ENCODE data around the gene SLC9B1.
"Not testable (repeated sequence)": the region's sequence is repeated elsewhere in the genome, so short reads cannot be mapped to it uniquely, and the experiment has no call there.

SLC9B1 gene

DNA sequence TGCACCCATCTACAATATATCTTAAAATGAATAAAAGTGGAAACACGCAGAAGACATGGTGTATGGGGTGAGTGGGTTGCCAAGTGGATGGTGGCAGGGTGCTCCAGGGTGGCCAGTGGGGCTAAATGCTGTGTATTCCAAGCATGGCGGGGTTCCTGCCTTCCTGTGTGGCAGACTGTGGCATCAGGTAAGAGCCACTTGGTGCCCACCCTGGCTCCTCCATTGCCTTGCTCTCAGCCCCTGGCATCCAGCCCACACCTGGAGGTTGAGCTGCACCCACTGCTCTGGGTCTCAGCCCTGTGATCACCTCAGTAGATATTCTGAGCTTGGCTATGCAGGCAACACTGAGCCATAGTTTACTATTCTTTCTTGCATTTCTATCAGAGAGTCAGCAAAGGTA, 57.7 kb downstream of the SLC9B1 start:
- not testable (repeated sequence) for H3K36me3 ChIP-seq (ENCODE audit: insufficient read depth, low read length); H3K9me3 ChIP-seq (ENCODE audit: control insufficient read depth, insufficient read depth, low read length); H3K4me1 ChIP-seq (ENCODE audit: insufficient read depth, low read length); H3K9ac ChIP-seq (ENCODE audit: low read depth, low read length)

DNA sequence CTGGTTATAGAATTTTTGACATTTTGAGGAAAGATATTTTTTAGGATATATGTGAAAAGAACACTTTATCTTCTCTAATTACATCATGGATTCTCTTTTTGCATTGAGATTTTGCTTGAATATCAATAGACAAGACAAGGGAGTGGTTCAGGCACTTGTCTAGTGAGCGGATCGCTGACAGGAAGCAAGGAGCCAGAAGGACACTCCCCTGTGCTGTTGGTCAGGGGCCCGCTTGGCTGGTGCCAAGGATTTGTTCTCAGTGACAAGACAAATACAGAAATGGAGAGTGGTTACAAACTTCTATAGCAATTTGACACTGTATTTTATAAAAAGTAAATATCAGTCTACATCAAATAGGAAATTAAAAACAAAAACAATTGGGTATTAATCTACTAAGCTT, 60.0 kb downstream of the SLC9B1 start:
- H3K4me1 ChIP-seq (ENCODE audit: insufficient read depth, low read length), result no peaks in the 10 kb centered on the region
- H3K9me3 ChIP-seq (ENCODE audit: control insufficient read depth, insufficient read depth, low read length), result no peaks in the 10 kb centered on the region
- H3K9ac ChIP-seq (ENCODE audit: low read depth, low read length), result no peak overlapping the region
- no peaks in the 10 kb centered on the region for H3K36me3 ChIP-seq (ENCODE audit: insufficient read depth, low read length)

DNA sequence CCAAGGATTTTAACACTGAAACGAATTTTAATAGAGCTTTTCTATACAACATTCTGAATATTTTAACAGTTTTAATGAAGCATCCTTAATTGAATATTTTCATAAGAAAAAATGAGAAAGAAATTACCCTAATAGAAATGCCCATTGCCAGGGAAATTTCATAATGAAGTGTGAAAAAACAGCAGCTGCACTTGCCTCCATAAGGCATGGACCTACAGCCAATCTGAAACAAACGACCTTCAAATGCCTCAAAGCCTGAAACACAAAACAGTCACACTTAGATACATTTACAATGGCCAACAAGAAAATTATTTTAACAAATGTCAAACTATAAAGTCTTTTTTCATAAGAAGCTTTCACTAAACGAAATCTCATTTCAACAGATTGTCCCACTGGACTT, 74.4 kb downstream of the SLC9B1 start:
- no peaks in the 10 kb centered on the region for H3K4me1 ChIP-seq (ENCODE audit: insufficient read depth, low read length)
- H3K9me3 ChIP-seq (ENCODE audit: control insufficient read depth, insufficient read depth, low read length), result no peaks in the 10 kb centered on the region
- H3K36me3 ChIP-seq (ENCODE audit: insufficient read depth, low read length), result no peaks in the 10 kb centered on the region
- H3K9ac ChIP-seq (ENCODE audit: low read depth, low read length), result no peak overlapping the region

DNA sequence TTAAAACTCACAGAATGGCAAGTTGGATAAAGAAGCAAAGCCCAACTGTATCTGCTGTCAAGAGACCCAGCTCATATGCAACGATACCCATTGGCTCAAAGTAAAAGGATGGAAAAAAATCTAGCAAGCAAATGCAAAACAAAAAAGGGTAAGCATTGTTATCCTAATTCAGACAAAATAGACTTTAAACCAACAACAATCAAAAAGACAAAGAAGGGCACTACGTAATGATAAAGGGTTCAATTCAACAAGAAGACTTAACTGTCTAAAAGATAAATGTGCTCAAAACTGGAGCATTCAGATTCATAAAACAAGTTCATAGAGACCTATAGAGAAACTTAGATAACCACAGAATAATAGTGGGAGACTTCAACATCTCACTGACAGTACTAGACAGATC, 81.4 kb downstream of the SLC9B1 start:
- H3K9me3 ChIP-seq (ENCODE audit: control insufficient read depth, insufficient read depth, low read length); H3K36me3 ChIP-seq (ENCODE audit: insufficient read depth, low read length); H3K9ac ChIP-seq (ENCODE audit: low read depth, low read length); H3K4me1 ChIP-seq (ENCODE audit: insufficient read depth, low read length): not testable (repeated sequence)

DNA sequence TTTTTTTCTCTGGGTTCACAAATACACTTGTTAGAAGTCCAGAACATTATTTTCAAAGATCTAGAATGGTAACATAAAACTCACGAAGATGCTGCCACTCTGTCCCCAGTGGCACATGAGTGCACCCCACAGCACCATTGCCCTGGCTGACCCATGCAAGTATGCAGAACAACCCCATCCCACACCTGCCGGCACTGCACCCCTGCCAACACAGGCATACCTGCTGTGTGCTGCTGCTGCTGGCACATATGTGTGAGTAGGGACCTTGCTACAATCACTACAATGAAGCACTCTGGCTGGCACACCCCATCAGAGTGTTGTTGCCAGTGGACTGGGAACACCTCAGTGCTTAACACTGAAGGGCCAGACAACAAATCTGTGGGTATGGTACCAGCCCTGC, 83.8 kb downstream of the SLC9B1 start:
- H3K36me3 ChIP-seq (ENCODE audit: insufficient read depth, low read length), result no peaks in the 10 kb centered on the region

DNA sequence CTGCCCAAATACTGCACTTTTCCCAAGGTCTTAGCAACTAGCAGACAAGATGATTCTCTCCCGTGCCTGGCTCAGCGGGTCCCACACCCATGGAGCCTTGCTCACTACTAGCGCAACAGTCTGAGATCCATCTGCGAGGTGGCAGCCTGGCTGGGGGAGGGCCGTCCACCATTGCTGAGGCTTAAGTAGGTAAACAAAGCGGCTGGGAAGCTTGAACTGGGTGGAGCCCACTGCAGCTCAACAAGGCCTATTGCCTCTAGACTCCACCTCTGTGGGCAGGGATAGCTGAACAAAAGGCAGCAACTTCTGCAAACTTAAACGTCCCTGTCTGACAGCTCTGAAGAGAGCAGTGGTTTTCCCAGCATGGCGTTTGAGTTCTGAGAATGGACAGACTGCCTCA, 99.8 kb downstream of the SLC9B1 start:
- not testable (repeated sequence) for H3K4me1 ChIP-seq (ENCODE audit: insufficient read depth, low read length); H3K9ac ChIP-seq (ENCODE audit: low read depth, low read length); H3K9me3 ChIP-seq (ENCODE audit: control insufficient read depth, insufficient read depth, low read length); H3K36me3 ChIP-seq (ENCODE audit: insufficient read depth, low read length)

More for the DNA sequence above, 83.8 kb downstream of the SLC9B1 start:
- no peaks in the 10 kb centered on the region for H3K9me3 ChIP-seq (ENCODE audit: control insufficient read depth, insufficient read depth, low read length)
- no peaks in the 10 kb centered on the region; the same call in 1 of the 2 replicates for H3K4me1 ChIP-seq (ENCODE audit: insufficient read depth, low read length)
- no peak overlapping the region for H3K9ac ChIP-seq (ENCODE audit: low read depth, low read length)

DNA sequence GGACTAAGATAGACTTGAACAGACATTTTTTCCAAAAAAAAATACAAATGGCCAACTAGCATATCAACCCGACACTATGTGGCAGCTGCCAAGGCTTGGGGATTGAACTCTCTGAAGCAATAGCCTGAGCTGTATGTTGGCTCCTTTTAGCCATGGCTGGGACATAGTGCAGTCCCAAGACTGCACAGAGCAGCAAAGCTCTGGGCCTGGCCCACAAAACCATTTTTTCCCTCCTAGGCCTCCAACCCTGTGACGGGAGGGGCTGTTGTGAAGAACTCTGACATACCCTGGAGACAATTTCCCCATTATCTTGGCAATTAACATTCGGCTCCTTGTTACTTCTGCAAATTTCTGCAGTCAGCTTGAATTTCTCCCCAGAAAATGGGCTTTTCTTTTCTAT, 100.6 kb downstream of the SLC9B1 start:
- no peaks in the 10 kb centered on the region for H3K4me1 ChIP-seq (ENCODE audit: insufficient read depth, low read length)
- no peaks in the 10 kb centered on the region for H3K36me3 ChIP-seq (ENCODE audit: insufficient read depth, low read length)
- no peak overlapping the region for H3K9ac ChIP-seq (ENCODE audit: low read depth, low read length)
- no peaks in the 10 kb centered on the region for H3K9me3 ChIP-seq (ENCODE audit: control insufficient read depth, insufficient read depth, low read length)

DNA sequence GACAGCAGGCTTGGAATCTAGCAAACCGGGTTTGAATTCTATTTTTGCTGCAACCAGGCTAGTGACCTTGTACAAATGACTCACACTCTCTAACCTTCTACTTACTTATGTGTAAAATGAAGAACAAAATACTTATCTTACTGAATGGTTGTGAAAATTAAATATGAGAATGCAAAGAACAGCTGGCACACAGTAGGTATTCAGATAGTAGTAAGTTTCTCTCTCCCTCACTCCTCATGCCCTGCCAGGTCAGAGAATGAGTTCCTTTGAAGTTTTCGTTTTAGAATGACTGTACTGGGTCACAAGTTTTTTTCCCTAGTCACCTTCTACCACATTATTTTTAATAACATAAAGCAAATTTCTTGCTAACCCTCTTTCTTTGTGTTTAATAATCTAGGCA, 117.7 kb downstream of the SLC9B1 start:
- Histone ChIP-seq H3K36me3 (ENCODE audit: insufficient read depth, low read length) (no peaks in the 10 kb centered on the region), H3K4me1 (ENCODE audit: insufficient read depth, low read length) (no peaks in the 10 kb centered on the region), H3K9ac (ENCODE audit: low read depth, low read length) (no peak overlapping the region), H3K9me3 (ENCODE audit: control insufficient read depth, insufficient read depth, low read length) (no peaks in the 10 kb centered on the region)

DNA sequence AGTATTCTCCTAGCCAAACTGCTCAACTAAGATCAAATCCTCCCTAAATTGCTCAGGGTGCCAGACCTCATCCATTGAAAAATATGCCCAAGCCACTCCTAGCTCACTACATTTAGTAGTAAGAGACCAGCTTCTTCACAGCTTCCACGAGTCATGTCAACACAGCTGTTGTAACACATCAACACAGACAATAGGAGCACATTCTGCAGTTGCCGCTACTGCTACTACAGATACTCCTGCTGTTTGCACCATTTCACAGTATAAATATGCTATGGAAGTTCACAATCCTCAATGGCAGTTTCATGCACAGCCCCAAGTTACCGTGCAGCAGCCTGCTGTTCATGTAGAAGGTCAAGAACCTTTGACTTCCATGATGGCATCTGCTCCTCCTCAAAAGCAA, 121.9 kb downstream of the SLC9B1 start:
- not testable (repeated sequence) for H3K36me3 ChIP-seq (ENCODE audit: insufficient read depth, low read length); H3K9ac ChIP-seq (ENCODE audit: low read depth, low read length); H3K4me1 ChIP-seq (ENCODE audit: insufficient read depth, low read length); H3K9me3 ChIP-seq (ENCODE audit: control insufficient read depth, insufficient read depth, low read length)

DNA sequence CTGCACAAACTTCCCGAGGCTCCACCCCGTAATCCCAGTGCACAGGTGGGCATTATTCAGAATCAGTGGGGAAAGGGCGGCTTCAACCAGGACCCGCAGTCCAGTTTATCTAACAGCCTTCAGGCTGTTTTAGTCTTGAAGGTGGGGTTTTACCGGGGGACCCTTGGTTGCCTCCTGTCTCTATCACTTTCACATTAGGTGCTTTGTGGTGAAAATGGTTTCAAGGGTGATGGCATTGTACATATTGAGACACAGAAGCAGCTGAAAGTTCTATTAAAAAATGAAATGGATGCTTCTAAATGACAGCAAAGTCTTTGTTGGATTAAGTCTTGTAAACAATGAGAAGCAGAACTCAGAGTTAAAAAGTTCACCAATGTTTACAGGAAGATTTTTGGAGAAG, 123.0 kb downstream of the SLC9B1 start:
- H3K4me1 ChIP-seq (ENCODE audit: insufficient read depth, low read length); H3K9me3 ChIP-seq (ENCODE audit: control insufficient read depth, insufficient read depth, low read length); H3K9ac ChIP-seq (ENCODE audit: low read depth, low read length); H3K36me3 ChIP-seq (ENCODE audit: insufficient read depth, low read length): not testable (repeated sequence)

DNA sequence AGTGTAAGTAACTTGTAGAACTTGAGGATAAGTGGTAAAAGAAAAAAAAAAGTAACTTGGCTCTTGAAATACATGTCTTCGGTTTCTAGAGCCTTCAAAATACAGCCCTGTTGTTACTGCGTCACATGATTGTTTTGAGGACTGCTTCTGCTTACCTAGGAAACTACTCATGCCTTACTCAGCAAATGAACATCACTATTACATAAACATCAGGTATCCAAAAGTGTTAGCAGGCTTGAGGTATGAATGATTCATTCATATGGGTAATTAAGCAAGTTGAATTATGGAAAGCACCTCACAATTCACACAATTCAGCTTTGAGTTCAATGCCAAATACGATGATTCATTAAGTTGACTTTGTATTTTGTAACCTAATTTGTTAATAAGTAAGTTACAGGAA, 129.6 kb downstream of the SLC9B1 start:
- not testable (repeated sequence) for H3K36me3 ChIP-seq (ENCODE audit: insufficient read depth, low read length); H3K9me3 ChIP-seq (ENCODE audit: control insufficient read depth, insufficient read depth, low read length); H3K9ac ChIP-seq (ENCODE audit: low read depth, low read length); H3K4me1 ChIP-seq (ENCODE audit: insufficient read depth, low read length)

DNA sequence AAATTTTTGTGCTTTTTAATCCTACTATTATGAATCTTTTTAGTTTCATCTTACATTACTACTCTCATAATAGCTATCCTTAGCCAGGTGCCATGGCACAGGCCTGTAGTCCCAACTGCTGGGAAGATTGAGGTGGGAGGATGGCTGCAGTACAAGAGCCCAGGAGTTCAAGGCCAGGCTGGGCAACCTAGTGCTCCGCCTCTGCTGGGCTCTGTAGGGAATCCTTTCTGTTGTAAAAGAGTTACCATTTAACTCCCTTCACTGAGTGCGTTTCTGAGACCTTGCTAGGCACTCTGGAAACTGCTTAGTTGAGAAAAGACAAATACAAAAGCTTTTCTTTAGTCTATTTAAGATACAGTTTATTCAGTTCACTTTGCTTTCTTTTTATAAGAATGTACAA, 130.9 kb downstream of the SLC9B1 start:
- H3K4me1 ChIP-seq (ENCODE audit: insufficient read depth, low read length); H3K9me3 ChIP-seq (ENCODE audit: control insufficient read depth, insufficient read depth, low read length); H3K9ac ChIP-seq (ENCODE audit: low read depth, low read length); H3K36me3 ChIP-seq (ENCODE audit: insufficient read depth, low read length): not testable (repeated sequence)

DNA sequence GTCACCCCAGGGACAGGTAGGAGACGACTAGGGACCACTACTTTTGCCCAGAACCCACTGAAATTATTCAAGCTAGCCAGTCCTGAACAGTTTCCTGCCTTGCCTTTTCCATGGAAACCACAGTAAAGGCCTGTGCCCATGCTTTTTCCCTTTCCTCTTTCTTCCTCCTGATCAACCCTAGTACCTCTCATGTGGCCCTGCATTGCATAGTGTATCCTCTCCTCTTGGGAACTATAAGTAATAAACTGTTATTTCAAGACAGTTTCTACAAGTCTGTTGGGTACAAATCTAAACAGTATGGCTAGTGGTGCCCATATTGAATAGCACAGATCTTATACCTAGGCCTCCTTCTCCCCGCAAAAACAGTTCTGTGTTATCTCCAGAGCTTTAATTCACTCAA, 136.2 kb downstream of the SLC9B1 start:
- Histone ChIP-seq H3K9ac (ENCODE audit: low read depth, low read length) (no peak overlapping the region), H3K36me3 (ENCODE audit: insufficient read depth, low read length) (no peaks in the 10 kb centered on the region), H3K9me3 (ENCODE audit: control insufficient read depth, insufficient read depth, low read length) (no peaks in the 10 kb centered on the region), H3K4me1 (ENCODE audit: insufficient read depth, low read length) (no peaks in the 10 kb centered on the region)

DNA sequence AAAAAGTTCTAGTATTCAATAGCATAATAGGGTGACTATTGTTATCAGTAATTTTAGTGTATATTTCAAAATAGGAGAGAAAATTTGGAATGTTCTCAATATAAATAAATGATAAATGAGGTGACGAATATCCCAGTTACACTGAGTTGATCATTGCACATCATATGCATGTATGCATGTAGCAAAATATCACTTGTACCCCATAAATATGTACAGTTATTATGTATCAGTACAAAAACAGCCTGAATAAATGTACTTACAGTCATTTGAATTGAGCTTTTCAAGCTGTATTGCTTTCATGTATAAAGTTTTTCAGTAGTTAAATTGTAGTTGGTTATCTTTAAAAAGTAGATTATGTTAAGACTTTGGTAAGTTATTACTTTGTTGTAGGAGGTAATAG, 138.2 kb downstream of the SLC9B1 start:
- H3K9me3 ChIP-seq (ENCODE audit: control insufficient read depth, insufficient read depth, low read length), result peaks cover 7% of the 10 kb centered on the region; the same call in 1 of the 2 replicates
- H3K36me3 ChIP-seq (ENCODE audit: insufficient read depth, low read length), result no peaks in the 10 kb centered on the region; the same call in 1 of the 2 replicates
- H3K9ac ChIP-seq (ENCODE audit: low read depth, low read length), result no peak overlapping the region
- no peaks in the 10 kb centered on the region for H3K4me1 ChIP-seq (ENCODE audit: insufficient read depth, low read length)

DNA sequence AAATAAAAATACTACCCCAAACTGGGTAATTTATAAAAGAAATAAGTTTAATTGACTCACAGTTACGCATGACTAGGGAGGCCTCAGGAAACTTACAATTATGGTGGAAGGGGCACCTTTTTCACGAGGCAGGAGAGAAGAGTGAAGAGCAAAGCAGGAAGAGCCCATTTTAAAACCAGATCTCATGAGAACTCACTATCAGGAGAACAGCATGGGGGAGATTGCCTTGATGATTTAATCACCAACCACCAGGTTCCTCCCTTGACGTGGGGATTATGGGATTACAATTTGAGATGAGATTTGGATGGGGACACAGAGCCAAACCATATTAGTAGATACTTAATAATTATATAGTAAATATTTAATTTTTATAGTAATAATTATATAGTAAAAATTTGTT, 140.6 kb downstream of the SLC9B1 start:
- H3K4me1 ChIP-seq (ENCODE audit: insufficient read depth, low read length), result no peaks in the 10 kb centered on the region
- H3K9ac ChIP-seq (ENCODE audit: low read depth, low read length), result no peak overlapping the region
- peaks cover 12% of the 10 kb centered on the region for H3K9me3 ChIP-seq (ENCODE audit: control insufficient read depth, insufficient read depth, low read length)
- H3K36me3 ChIP-seq (ENCODE audit: insufficient read depth, low read length), result peaks cover 3% of the 10 kb centered on the region; the same call in 1 of the 2 replicates

DNA sequence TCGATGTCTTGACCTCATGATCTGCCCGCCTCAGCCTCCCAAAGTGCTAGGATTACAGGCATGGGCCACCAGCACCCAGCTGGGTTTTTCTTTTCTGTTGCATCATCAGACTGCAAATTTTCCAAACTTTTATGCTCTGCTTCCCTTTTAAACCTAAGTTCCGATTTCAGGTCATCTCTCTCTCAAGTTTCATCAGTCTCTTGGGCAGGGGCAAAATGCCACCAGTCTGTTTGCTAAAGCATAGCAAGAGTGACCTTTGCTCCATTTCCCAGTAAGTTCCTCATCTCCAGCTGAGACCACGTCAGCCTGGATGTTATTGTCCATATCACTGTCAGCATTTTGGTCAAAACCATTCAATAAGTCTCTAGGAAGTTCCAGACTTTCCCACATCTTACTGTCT, 141.2 kb downstream of the SLC9B1 start:
- H3K36me3 ChIP-seq (ENCODE audit: insufficient read depth, low read length); H3K9ac ChIP-seq (ENCODE audit: low read depth, low read length); H3K4me1 ChIP-seq (ENCODE audit: insufficient read depth, low read length): not testable (repeated sequence)
- H3K9me3 ChIP-seq (ENCODE audit: control insufficient read depth, insufficient read depth, low read length), result peaks cover 12% of the 10 kb centered on the region

All from ES-I3 (cell line).